PFSK-1 (cell line): Measurements from ENCODE around the gene SIRT3.
A peak's percentile ranks its signal among the peaks of the same experiment; 100 is the strongest.

Source experiments
- FOXP2 ChIP-seq: optimal IDR thresholded peaks from 2 replicates; pipeline ENCODE3; 2011; ENCODE audit warnings: borderline replicate concordance, control low read depth, inconsistent platforms; ENCODE audit not compliant: insufficient read depth; ENCODE audit errors: extremely low read length, extremely low read depth
- POLR2AphosphoS5 ChIP-seq: IDR thresholded peaks from 2 replicates; pipeline ENCODE4 v1.6.1; 2012; ENCODE audit warnings: low read depth, mild to moderate bottlenecking, control low read depth, low read length, moderate library complexity
- SIN3A ChIP-seq: IDR thresholded peaks from 2 replicates; pipeline ENCODE4 v1.6.1; 2012; ENCODE audit warnings: mild to moderate bottlenecking, low read length, moderate library complexity, borderline replicate concordance; ENCODE audit not compliant: insufficient read depth
- TAF1 ChIP-seq: IDR thresholded peaks from 2 replicates; pipeline ENCODE4 v1.6.1; 2012; ENCODE audit warnings: low read length, control low read depth, borderline replicate concordance; ENCODE audit not compliant: insufficient read depth
- TF ChIP-seq, protein P1 (sequence below), 2 experiments: IDR thresholded peaks; 2 replicates each; pipeline versions ENCODE4 v1.6.1 to v1.8.0; 2011 to 2012; ENCODE audit warnings: low read depth in 2 of 2, low read length in 2 of 2, control low read depth in 1 of 2, inconsistent platforms in 1 of 2, mild to moderate bottlenecking in 1 of 2, moderate library complexity in 1 of 2; ENCODE audit not compliant: insufficient read depth in 1 of 2

SIRT3 gene

GRCh38 chr11:280706-281485 is 44.8 kb upstream of the SIRT3 start:
- TF ChIP-seq, protein P1, sequence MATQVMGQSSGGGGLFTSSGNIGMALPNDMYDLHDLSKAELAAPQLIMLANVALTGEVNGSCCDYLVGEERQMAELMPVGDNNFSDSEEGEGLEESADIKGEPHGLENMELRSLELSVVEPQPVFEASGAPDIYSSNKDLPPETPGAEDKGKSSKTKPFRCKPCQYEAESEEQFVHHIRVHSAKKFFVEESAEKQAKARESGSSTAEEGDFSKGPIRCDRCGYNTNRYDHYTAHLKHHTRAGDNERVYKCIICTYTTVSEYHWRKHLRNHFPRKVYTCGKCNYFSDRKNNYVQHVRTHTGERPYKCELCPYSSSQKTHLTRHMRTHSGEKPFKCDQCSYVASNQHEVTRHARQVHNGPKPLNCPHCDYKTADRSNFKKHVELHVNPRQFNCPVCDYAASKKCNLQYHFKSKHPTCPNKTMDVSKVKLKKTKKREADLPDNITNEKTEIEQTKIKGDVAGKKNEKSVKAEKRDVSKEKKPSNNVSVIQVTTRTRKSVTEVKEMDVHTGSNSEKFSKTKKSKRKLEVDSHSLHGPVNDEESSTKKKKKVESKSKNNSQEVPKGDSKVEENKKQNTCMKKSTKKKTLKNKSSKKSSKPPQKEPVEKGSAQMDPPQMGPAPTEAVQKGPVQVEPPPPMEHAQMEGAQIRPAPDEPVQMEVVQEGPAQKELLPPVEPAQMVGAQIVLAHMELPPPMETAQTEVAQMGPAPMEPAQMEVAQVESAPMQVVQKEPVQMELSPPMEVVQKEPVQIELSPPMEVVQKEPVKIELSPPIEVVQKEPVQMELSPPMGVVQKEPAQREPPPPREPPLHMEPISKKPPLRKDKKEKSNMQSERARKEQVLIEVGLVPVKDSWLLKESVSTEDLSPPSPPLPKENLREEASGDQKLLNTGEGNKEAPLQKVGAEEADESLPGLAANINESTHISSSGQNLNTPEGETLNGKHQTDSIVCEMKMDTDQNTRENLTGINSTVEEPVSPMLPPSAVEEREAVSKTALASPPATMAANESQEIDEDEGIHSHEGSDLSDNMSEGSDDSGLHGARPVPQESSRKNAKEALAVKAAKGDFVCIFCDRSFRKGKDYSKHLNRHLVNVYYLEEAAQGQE (IDR thresholded peaks at IDR 0.05; ENCODE audit: insufficient read depth in 1 of 2, low read depth in 2 of 2, low read length in 2 of 2) = peak in 1 of 2 experiments; percentile 40; a peak in 1 of 4 replicates
- no peak for TF ChIP-seq TAF1

DNA sequence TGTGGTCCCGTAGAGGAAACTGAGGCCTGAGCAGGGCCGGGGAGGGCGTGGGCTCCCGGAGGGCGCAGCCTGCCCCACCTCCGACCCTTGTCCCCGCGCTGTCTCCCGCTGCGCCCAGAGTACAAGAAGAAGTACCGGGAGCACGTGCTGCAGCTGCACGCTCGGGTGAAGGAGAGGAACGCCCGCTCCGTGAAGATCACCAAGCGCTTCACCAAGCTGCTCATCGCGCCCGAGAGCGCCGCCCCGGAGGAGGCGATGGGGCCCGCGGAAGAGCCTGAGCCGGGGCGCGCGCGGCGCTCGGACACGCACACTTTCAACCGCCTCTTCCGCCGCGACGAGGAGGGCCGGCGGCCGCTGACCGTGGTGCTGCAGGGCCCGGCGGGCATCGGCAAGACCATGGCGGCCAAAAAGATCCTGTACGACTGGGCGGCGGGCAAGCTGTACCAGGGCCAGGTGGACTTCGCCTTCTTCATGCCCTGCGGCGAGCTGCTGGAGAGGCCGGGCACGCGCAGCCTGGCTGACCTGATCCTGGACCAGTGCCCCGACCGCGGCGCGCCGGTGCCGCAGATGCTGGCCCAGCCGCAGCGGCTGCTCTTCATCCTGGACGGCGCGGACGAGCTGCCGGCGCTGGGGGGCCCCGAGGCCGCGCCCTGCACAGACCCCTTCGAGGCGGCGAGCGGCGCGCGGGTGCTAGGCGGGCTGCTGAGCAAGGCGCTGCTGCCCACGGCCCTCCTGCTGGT is 44.0 kb upstream of the SIRT3 start:
- no peak for TF ChIP-seq POLR2AphosphoS5
- TF ChIP-seq, protein P1 (IDR thresholded peaks at IDR 0.05; ENCODE audit: insufficient read depth in 1 of 2, low read depth in 2 of 2, low read length in 2 of 2) = peak; percentile 81 to 92

DNA sequence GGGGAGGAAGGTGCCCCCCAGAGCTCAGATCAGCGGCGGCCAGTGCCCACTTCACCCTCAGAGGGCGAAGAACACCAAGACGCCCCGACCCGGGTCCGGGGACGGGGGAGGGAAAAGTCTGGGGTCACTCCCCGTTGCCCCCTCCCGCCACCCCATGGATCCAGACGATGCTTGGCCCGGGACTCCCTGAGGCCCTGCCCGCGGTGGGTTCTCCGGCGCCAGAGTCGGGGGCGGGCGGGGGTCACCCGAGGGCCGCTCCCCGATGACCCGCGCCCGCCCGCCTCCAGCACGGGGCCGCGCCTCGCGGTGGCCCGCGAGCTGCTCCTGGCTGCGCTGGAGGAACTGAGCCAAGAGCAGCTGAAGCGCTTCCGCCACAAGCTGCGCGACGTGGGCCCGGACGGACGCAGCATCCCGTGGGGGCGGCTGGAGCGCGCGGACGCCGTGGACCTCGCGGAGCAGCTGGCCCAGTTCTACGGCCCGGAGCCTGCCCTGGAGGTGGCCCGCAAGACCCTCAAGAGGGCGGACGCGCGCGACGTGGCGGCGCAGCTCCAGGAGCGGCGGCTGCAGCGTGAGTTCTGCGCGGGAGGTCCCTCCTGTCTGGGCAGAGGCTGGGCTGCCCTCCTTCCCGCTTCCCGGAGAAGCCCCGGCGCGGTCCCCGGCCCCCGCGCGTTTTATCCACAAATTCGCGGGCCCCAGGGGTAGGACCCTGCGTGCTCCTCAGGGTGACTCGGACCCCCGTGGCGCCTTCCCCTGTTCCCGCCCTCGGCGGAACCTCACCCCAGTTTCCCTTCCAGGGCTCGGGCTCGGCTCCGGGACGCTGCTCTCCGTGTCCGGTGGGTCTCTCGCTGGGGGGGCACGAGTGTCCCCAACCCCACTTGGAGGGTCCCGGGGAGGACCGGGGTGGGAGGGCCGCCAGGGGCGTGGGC is 43.2 kb upstream of the SIRT3 start:
- TF ChIP-seq POLR2AphosphoS5 (no peak), TAF1 (no peak), SIN3A (no peak)
- TF ChIP-seq, protein P1 (IDR thresholded peaks at IDR 0.05; ENCODE audit: insufficient read depth in 1 of 2, low read depth in 2 of 2, low read length in 2 of 2) = no peak

- TF ChIP-seq TAF1 = no peak
- TF ChIP-seq SIN3A = no peak
- TF ChIP-seq, protein P1 (IDR thresholded peaks at IDR 0.05; ENCODE audit: insufficient read depth in 1 of 2, low read depth in 2 of 2, low read length in 2 of 2) = no peak
- no peak for TF ChIP-seq POLR2AphosphoS5
- TF ChIP-seq FOXP2 = no peak
Observed at GRCh38 chr11:278001-278951, 42.1 kb upstream of the SIRT3 start, which contains the start of gene NLRP6. Gene NLRP6 (plus strand): TSS chr11:278407. CDS start chr11:278570, 163 bp downstream.
